Prostate gland (tissue), 2 donors: ENCODE measurements around the gene DSCAML1.

ENCODE experiments used
- POLR2A ChIP-seq: fragments of 450-650 bp; IDR thresholded peaks from one replicate; pipeline ENCODE4 v1.6.1; 2016; ENCODE audit warnings: antibody characterized with exemption, mild to moderate bottlenecking
- POLR2AphosphoS5 ChIP-seq: sonication (generic); formaldehyde crosslinking; IDR thresholded peaks from one replicate; pipeline ENCODE4 v1.6.1; 2017; ENCODE audit warnings: antibody characterized with exemption
- TF ChIP-seq, protein P1 (sequence below), 4 experiments: fragments of 200-600 bp in 2 of 4; fragments of 450-650 bp in 2 of 4; sonication (generic) in 2 of 4; IDR thresholded peaks; 1 replicate in 3 of 4; 2 replicates in 1 of 4; pipeline ENCODE4 v1.5.1; 2016 to 2019; ENCODE audit warnings: antibody characterized with exemption in 4 of 4, mild to moderate bottlenecking in 2 of 4, moderate library complexity in 2 of 4

DNA sequence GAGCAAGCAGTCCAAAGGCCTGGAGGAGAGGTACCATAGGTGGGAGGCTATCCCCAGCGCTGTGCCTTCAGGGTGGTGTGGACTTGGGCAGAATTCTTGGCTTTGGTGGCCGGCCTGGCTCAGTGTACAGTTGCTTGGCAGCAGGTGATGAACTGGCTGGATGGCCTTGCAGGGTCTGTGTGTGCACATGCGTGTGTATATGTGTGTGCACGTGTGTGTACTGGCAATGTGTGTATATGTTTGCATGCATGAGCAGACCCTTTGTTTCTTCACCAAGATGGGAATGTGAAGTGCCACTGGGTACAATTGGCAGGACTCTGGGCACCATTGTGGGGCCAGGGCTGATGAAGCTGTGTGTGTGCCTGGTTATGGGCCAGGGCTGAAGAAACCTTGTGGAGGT, 416.3 kb downstream of the DSCAML1 start:
- TF ChIP-seq, protein P1, sequence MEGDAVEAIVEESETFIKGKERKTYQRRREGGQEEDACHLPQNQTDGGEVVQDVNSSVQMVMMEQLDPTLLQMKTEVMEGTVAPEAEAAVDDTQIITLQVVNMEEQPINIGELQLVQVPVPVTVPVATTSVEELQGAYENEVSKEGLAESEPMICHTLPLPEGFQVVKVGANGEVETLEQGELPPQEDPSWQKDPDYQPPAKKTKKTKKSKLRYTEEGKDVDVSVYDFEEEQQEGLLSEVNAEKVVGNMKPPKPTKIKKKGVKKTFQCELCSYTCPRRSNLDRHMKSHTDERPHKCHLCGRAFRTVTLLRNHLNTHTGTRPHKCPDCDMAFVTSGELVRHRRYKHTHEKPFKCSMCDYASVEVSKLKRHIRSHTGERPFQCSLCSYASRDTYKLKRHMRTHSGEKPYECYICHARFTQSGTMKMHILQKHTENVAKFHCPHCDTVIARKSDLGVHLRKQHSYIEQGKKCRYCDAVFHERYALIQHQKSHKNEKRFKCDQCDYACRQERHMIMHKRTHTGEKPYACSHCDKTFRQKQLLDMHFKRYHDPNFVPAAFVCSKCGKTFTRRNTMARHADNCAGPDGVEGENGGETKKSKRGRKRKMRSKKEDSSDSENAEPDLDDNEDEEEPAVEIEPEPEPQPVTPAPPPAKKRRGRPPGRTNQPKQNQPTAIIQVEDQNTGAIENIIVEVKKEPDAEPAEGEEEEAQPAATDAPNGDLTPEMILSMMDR (IDR thresholded peaks at IDR 0.05): no peak
- no peak for TF ChIP-seq POLR2A
- no peak for TF ChIP-seq POLR2AphosphoS5
